HepG2 (cell line): Measurements from ENCODE around the gene WNT7B. TPM values are rescaled to one million over a fixed set of nuclear protein-coding genes. Genes with fewer than 3 reads are reported as not detected.
A peak's percentile ranks its signal among the peaks of the same experiment; 100 is the strongest.

Experiments used
- EED ChIP-seq: sonication (generic); formaldehyde crosslinking; IDR thresholded peaks from 2 replicates; pipeline ENCODE4 v1.5.0; 2020; ENCODE audit warnings: mild to moderate bottlenecking, missing genetic modification reagents
- GTF2F1 ChIP-seq: fragments of 150-350 bp; IDR thresholded peaks from 2 replicates; pipeline ENCODE4 v1.6.1; 2014; ENCODE audit warnings: low read length
- KIAA2018 ChIP-seq: sonication (generic); formaldehyde crosslinking; IDR thresholded peaks from 2 replicates; pipeline ENCODE4 v1.5.0; 2020; ENCODE audit warnings: mild to moderate bottlenecking, missing genetic modification reagents, borderline replicate concordance
- MAZ ChIP-seq, 2 experiments: sonication (generic) in 1 of 2; formaldehyde crosslinking in 1 of 2; IDR thresholded peaks; 2 replicates each; pipeline versions ENCODE4 v1.5.0 to v1.6.1; 2012 to 2020; ENCODE audit warnings: low read depth in 2 of 2, mild to moderate bottlenecking in 2 of 2, borderline replicate concordance in 1 of 2, improper control_type of control experiment in 1 of 2, low read length in 1 of 2, missing genetic modification reagents in 1 of 2, moderate library complexity in 1 of 2
- MTA1 ChIP-seq: sonication (generic); formaldehyde crosslinking; IDR thresholded peaks from 2 replicates; pipeline ENCODE4 v1.4.0; 2020; ENCODE audit warnings: missing genetic modification reagents, mild to moderate bottlenecking, borderline replicate concordance
- SIX4 ChIP-seq: sonication (generic); formaldehyde crosslinking; IDR thresholded peaks from 2 replicates; pipeline ENCODE4 v1.4.0; 2020; ENCODE audit warnings: missing genetic modification reagents
- SNAPC5 ChIP-seq: sonication (generic); formaldehyde crosslinking; IDR thresholded peaks from 2 replicates; pipeline ENCODE4 v1.8.1; 2023; ENCODE audit warnings: mild to moderate bottlenecking, missing genetic modification reagents, borderline replicate concordance
- TMF1 ChIP-seq: sonication (generic); formaldehyde crosslinking; IDR thresholded peaks from 2 replicates; pipeline ENCODE4 v1.8.1; 2022; ENCODE audit warnings: low read depth, missing genetic modification reagents
- ZBTB7B ChIP-seq: sonication (generic); formaldehyde crosslinking; IDR thresholded peaks from 2 replicates; pipeline ENCODE4 v1.4.0; 2020; ENCODE audit warnings: missing genetic modification reagents
- ZMAT3 ChIP-seq: sonication (generic); formaldehyde crosslinking; conservative IDR thresholded peaks from 2 replicates; pipeline ENCODE4 v1.7.0; 2021; ENCODE audit warnings: missing genetic modification reagents
- ZNF101 ChIP-seq: sonication (generic); formaldehyde crosslinking; IDR thresholded peaks from 2 replicates; pipeline ENCODE4 v1.4.0; 2020; ENCODE audit warnings: mild to moderate bottlenecking, low read depth, missing genetic modification reagents, borderline replicate concordance
- ZNF24 ChIP-seq: fragments of 450-650 bp; IDR thresholded peaks from 2 replicates; pipeline ENCODE4 v1.6.1; 2017; ENCODE audit warnings: antibody characterized with exemption, mild to moderate bottlenecking
- ZNF441 ChIP-seq: sonication (generic); formaldehyde crosslinking; IDR thresholded peaks from 2 replicates; pipeline ENCODE4 v1.7.0; 2021; ENCODE audit warnings: missing genetic modification reagents, borderline replicate concordance
- ZNF543 ChIP-seq: sonication (generic); formaldehyde crosslinking; IDR thresholded peaks from 2 replicates; pipeline ENCODE4 v1.4.0; 2020; ENCODE audit warnings: mild to moderate bottlenecking, missing genetic modification reagents
- ZNF678 ChIP-seq: sonication (generic); formaldehyde crosslinking; IDR thresholded peaks from 2 replicates; pipeline ENCODE4 v1.4.0; 2020; ENCODE audit warnings: mild to moderate bottlenecking, missing genetic modification reagents
- ZNF687 ChIP-seq: sonication (generic); formaldehyde crosslinking; IDR thresholded peaks from 2 replicates; pipeline ENCODE4 v1.5.1; 2020; ENCODE audit warnings: mild to moderate bottlenecking, missing genetic modification reagents, moderate library complexity
- ZNF749 ChIP-seq: sonication (generic); formaldehyde crosslinking; IDR thresholded peaks from 2 replicates; pipeline ENCODE4 v1.8.0; 2022; ENCODE audit warnings: mild to moderate bottlenecking, missing genetic modification reagents, moderate library complexity, borderline replicate concordance
- ZNF780A ChIP-seq: sonication (generic); formaldehyde crosslinking; IDR thresholded peaks from 2 replicates; pipeline ENCODE4 v1.8.0; 2022; ENCODE audit warnings: mild to moderate bottlenecking, missing genetic modification reagents, moderate library complexity
- polyA plus RNA-seq, 8 experiments: library from polyadenylated mRNA; depleted of rRNA in 3 of 8; stranded (reverse) in 7 of 8; unstranded in 1 of 8; fragments of >200 nt; fragmentation: Illumina TruSeq in 4 of 8; extraction: Trizol in 4 of 8; gene quantifications; 2 replicates each; pipeline versions ENCODE4 v1.2.1 to v1.2.3, GENCODE V29; 2011 to 2016; ENCODE audit warnings: low read depth in 4 of 8, missing spikeins in 1 of 8, mixed read lengths in 1 of 8; ENCODE audit not compliant: insufficient read depth in 1 of 8
- total RNA-seq, 5 experiments: library from RNA; depleted of rRNA; stranded (reverse); fragments of >200 nt; fragmentation: Illumina TruSeq; extraction: Trizol; gene quantifications; 2 replicates each; pipeline ENCODE4 v1.2.3, GENCODE V29; 2016; ENCODE audit warnings: low read depth in 1 of 5

Gene WNT7B
- total and polyA plus RNA-seq, 2 of the 13 experiments (the other 11 are each of a cell fraction or from before 2014, with no cell fraction given): 0.09 TPM; not detected in 1

DNA sequence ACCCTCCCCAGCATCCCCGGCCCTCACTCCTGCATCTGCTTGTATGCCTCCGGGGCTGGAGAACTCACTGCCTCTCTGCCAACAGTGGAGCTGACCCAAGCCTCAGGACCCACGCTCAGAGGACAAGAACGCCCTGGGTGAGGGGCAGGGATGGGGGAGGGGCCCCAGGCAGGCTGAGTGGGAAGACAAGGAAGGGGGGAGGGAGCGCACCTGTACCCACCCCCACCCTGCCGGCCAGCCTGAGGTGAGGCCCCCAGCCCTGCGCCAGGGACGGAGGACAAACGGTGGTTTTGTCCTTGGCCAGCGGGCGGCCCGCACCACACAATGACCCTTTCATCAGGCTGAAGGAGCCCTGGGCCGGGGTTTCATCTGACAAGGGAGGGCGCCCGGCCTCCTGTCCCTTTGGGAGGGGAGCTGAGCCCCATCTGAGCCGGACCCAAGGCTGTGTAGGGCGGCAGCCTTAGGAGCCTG is 10.0 kb downstream of the WNT7B start (continued):
- TF ChIP-seq GTF2F1: no peak
- TF ChIP-seq SIX4 (CRISPR knock-in tag): no peak
- no peak for TF ChIP-seq EED (CRISPR knock-in tag)
- no peak for TF ChIP-seq TMF1 (CRISPR knock-in tag)
- no peak for TF ChIP-seq ZNF24
- no peak for TF ChIP-seq ZNF101 (CRISPR knock-in tag)
- no peak for TF ChIP-seq ZNF749 (CRISPR knock-in tag)
- TF ChIP-seq SNAPC5: no peak
- 0 out of 2 replicates have a peak, but pooled peaks have one; percentile 21 for TF ChIP-seq MTA1
- peak; percentile 24; the same call in 1 of the 2 replicates for TF ChIP-seq ZNF687 (CRISPR knock-in tag)
- no peak for TF ChIP-seq ZNF678 (CRISPR knock-in tag)
- TF ChIP-seq ZMAT3 (CRISPR knock-in tag): no peak
- TF ChIP-seq ZNF543: peak; percentile 95
- TF ChIP-seq ZNF780A: no peak
- peak; percentile 52; the same call in 1 of the 2 replicates for TF ChIP-seq ZBTB7B (CRISPR knock-in tag)
- TF ChIP-seq ZNF441 (CRISPR knock-in tag): no peak
- no peak for TF ChIP-seq MAZ (IDR thresholded peaks at IDR 0.05; ENCODE audit: borderline replicate concordance, low read depth, low read length)
- TF ChIP-seq MAZ (CRISPR knock-in tag; IDR thresholded peaks at IDR 0.05; ENCODE audit: low read depth): no peak
- TF ChIP-seq KIAA2018 (CRISPR knock-in tag): no peak
